ENCODE measurements around the gene UGT1A10. TPM values are rescaled to one million over a fixed set of nuclear protein-coding genes. Genes with fewer than 3 reads are reported as not detected.

Gene UGT1A10
- total and polyA plus RNA-seq, 10 of the 15 experiments (the other 5 are each of a cell fraction or from before 2014, with no cell fraction given), result not detected

DNA sequence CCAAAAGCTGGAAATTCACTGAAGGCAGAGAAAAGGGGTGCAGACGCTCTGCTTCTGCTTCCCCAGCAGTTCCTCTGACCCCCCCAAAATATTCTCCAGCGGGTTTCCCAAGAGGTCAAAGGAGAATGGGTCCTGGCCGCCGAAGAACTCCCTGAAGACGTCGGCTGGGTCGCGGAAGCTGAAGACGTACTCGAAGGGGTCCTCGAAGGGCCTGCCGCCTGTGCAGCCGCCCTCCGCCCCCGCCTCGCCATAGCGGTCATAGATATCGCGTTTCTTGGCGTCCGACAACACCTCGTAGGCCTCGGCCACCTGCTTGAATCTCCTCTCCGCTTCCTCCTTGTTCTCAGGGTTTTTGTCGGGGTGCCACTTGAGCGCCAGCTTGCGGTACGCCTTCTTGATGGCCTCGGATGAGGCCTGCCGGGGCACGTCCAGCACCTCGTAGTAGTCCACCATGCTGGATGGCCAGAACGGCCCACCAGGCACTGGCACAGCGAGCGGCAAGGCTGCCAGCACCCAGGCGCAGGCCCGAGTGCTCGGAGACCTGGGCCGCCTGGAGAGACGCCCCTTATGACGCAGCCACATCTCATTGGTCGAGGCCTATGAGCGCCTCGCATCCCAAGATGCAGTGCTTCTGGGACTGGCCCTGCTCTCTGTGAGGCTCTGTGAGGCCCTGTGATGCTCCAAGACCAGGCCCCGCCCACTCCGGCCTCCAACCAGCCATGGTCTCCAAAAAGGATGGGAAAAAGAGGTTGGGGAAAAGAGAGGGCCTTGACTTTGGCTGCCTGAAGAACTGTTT, 107.4 kb downstream of the UGT1A10 start:
- Histone ChIP-seq H3K4me1 (ENCODE audit: control insufficient read depth, insufficient read depth, low read length) (no peaks in the 10 kb centered on the region), H3K4me3 (no peak overlapping the region), H3K27ac (ENCODE audit: control insufficient read depth, insufficient read depth) (no peak overlapping the region), H3K9ac (ENCODE audit: control insufficient read depth, insufficient read depth, low read length) (no peak overlapping the region), H3K9me3 (replicated peaks; ENCODE audit: control insufficient read depth, insufficient read depth, low read length) (no peaks in the 10 kb centered on the region), H3K79me2 (ENCODE audit: control insufficient read depth, insufficient read depth, low read length) (no peaks in the 10 kb centered on the region), H2AFZ (ENCODE audit: control insufficient read depth, low read depth, low read length) (no peak overlapping the region), H3K36me3 (ENCODE audit: control insufficient read depth in 2 of 2, insufficient read depth in 2 of 2, low read length in 1 of 2) (no peaks in the 10 kb centered on the region), H4K20me1 (ENCODE audit: control insufficient read depth, insufficient read depth) (no peaks in the 10 kb centered on the region), H3K4me2 (ENCODE audit: control insufficient read depth, insufficient read depth) (no peak overlapping the region), H3K27me3 (replicated peaks in 1 of 2; ENCODE audit: control insufficient read depth in 2 of 2, insufficient read depth in 2 of 2, low read length in 1 of 2) (no peaks in the 10 kb centered on the region)
- WGBS (ENCODE audit: insufficient coverage, insufficient replicate concordance, low lambda C conversion rate, missing lambda C conversion rate), result 75% methylated on average over 44 of the region's 46 CpGs
- SMC1A ChIA-PET (ENCODE audit: uncharacterized antibody, unreplicated experiment), result no interaction called here
- in situ Hi-C loops (cut with MboI) (no loop called here), intact Hi-C loops (cut with micrococcal nuclease; ENCODE audit: unreplicated experiment) (no loop called here)
- RAD21 ChIA-PET (ENCODE audit: unreplicated experiment), result no interaction called here
- no TSS peak for BruUV-seq (replicated peaks)
- POLR2A ChIA-PET, result no interaction called here
- FAIRE-seq, result no peak
- CTCF ChIA-PET, result no interaction called here
- ATAC-seq, result no peak
- no peak for DNase-seq (ENCODE audit: low read depth, low spot score)
- TF ChIP-seq RBBP5 (conservative IDR thresholded peaks at IDR 0.05), result no peak
- TF ChIP-seq, protein P1, sequence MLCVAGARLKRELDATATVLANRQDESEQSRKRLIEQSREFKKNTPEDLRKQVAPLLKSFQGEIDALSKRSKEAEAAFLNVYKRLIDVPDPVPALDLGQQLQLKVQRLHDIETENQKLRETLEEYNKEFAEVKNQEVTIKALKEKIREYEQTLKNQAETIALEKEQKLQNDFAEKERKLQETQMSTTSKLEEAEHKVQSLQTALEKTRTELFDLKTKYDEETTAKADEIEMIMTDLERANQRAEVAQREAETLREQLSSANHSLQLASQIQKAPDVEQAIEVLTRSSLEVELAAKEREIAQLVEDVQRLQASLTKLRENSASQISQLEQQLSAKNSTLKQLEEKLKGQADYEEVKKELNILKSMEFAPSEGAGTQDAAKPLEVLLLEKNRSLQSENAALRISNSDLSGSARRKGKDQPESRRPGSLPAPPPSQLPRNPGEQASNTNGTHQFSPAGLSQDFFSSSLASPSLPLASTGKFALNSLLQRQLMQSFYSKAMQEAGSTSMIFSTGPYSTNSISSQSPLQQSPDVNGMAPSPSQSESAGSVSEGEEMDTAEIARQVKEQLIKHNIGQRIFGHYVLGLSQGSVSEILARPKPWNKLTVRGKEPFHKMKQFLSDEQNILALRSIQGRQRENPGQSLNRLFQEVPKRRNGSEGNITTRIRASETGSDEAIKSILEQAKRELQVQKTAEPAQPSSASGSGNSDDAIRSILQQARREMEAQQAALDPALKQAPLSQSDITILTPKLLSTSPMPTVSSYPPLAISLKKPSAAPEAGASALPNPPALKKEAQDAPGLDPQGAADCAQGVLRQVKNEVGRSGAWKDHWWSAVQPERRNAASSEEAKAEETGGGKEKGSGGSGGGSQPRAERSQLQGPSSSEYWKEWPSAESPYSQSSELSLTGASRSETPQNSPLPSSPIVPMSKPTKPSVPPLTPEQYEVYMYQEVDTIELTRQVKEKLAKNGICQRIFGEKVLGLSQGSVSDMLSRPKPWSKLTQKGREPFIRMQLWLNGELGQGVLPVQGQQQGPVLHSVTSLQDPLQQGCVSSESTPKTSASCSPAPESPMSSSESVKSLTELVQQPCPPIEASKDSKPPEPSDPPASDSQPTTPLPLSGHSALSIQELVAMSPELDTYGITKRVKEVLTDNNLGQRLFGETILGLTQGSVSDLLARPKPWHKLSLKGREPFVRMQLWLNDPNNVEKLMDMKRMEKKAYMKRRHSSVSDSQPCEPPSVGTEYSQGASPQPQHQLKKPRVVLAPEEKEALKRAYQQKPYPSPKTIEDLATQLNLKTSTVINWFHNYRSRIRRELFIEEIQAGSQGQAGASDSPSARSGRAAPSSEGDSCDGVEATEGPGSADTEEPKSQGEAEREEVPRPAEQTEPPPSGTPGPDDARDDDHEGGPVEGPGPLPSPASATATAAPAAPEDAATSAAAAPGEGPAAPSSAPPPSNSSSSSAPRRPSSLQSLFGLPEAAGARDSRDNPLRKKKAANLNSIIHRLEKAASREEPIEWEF (IDR thresholded peaks at IDR 0.05; ENCODE audit: insufficient replicate concordance, low read depth, low read length), result no peak
- no peak for TF ChIP-seq NR2C1 (IDR thresholded peaks at IDR 0.05)
- no peak for TF ChIP-seq TAF1 (IDR thresholded peaks at IDR 0.05; ENCODE audit: borderline replicate concordance, low read depth, low read length)
- TF ChIP-seq CHD2 (IDR thresholded peaks at IDR 0.05; ENCODE audit: borderline replicate concordance, low read depth, low read length), result no peak
- no peak for TF ChIP-seq POLR2AphosphoS5 (IDR thresholded peaks at IDR 0.05; ENCODE audit: low read length)
- no peak for TF ChIP-seq KDM1A (IDR thresholded peaks at IDR 0.05; ENCODE audit: borderline replicate concordance)
- no peak for TF ChIP-seq HDAC2 (IDR thresholded peaks at IDR 0.05)
- TF ChIP-seq POU2F2 (IDR thresholded peaks at IDR 0.05; ENCODE audit: borderline replicate concordance, low read depth, low read length), result no peak
- TF ChIP-seq KLF5 (IDR thresholded peaks at IDR 0.05; ENCODE audit: partially characterized antibody), result no peak
- TF ChIP-seq EZH2 (IDR thresholded peaks at IDR 0.05; ENCODE audit: borderline replicate concordance, control insufficient read depth, low read depth, low read length), result no peak
- no peak for TF ChIP-seq POLR2AphosphoS2 (IDR thresholded peaks at IDR 0.05; ENCODE audit: low read depth, low read length)
- no peak for TF ChIP-seq ZNF687 (IDR thresholded peaks at IDR 0.05)

Measured in GM12878 (cell line).